ENCODE data around the gene MT1A. TPM values are rescaled to one million over a fixed set of nuclear protein-coding genes. Genes with fewer than 3 reads are reported as not detected.

MT1A gene
- total and polyA plus RNA-seq, 10 of the 15 experiments (the other 5 are each of a cell fraction or from before 2014, with no cell fraction given) = not detected

- TF ChIP-seq BHLHE40 (IDR thresholded peaks at IDR 0.05; ENCODE audit: borderline replicate concordance in 1 of 2, low read depth in 2 of 2, low read length in 1 of 2) (no peak), JUND (IDR thresholded peaks at IDR 0.05; ENCODE audit: low read depth, low read length) (no peak)
Measured at GRCh38 chr16:56683424-56684172, 45.1 kb downstream of the MT1A start (continued).

DNA sequence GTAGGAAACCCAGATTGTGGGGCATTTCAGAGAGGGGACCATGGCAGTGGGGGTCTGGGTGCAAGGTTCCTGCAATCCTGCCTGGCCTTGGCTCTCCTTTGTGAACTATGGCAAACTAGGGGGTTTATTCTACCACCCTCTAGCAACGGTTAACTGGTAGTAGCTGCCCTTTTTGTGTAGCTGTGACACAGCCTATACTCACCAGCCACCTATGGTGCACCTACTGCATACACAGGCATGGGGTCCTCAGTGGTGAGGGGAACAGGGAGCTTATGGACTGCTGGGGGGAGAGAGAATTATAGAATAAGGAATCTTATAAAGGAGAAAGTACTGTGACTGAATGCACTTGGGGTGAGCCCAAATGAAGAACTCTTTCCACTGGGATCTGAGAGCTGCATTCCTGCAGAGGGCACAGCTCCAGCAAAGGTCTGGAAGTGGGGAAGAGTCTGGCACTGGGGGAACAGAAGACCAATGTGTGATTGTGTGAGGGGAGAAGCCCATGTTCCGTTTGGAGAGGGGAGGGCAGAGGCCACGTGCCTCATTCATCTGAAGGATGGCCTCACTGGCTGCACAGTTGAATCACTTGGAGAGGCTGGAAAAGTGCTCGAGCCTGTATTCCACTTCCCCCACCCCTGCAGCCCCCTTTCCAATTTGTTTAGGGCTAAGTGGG, 45.9 kb downstream of the MT1A start:
- ChIA-PET POLR2A (no interaction called here), SMC1A (ENCODE audit: uncharacterized antibody, unreplicated experiment) (interaction anchor here (1.8 kb wide), 1 partner anchor 18 kb away, joined by 5 read pairs; no protein-coding TSS in a partner anchor), CTCF (interaction anchor here (2.5 kb wide), 1 partner anchor 17 kb away, joined by 13 read pairs; no protein-coding TSS in a partner anchor), RAD21 (ENCODE audit: unreplicated experiment) (interaction anchor here (1.2 to 1.7 kb wide), 2 partner anchors 16 to 18 kb away, joined by 3 to 6 read pairs; no protein-coding TSS in a partner anchor)
- no peak overlapping the region for H2AFZ ChIP-seq (ENCODE audit: control insufficient read depth, low read depth, low read length)
- H3K4me2 ChIP-seq (ENCODE audit: control insufficient read depth, insufficient read depth) = no peak overlapping the region
- in situ Hi-C loops (cut with MboI) = loop anchor here (25.0 kb wide), 1 partner anchor 747 kb away; no protein-coding TSS in a partner anchor
- H3K4me3 ChIP-seq = no peak overlapping the region
- no peaks in the 10 kb centered on the region for H3K9me3 ChIP-seq (replicated peaks; ENCODE audit: control insufficient read depth, insufficient read depth, low read length)
- no peaks in the 10 kb centered on the region for H3K36me3 ChIP-seq (ENCODE audit: control insufficient read depth in 2 of 2, insufficient read depth in 2 of 2, low read length in 1 of 2)
- DNase-seq (ENCODE audit: low read depth, low spot score) (no peak), ATAC-seq (no peak), FAIRE-seq (no peak)
- peaks cover 12% of the 10 kb centered on the region for H3K4me1 ChIP-seq (ENCODE audit: control insufficient read depth, insufficient read depth, low read length)
- H3K9ac ChIP-seq (ENCODE audit: control insufficient read depth, insufficient read depth, low read length) = no peak overlapping the region
- no peaks in the 10 kb centered on the region; a peak in 2 of 4 replicates for H3K27me3 ChIP-seq (replicated peaks in 1 of 2; ENCODE audit: control insufficient read depth in 2 of 2, insufficient read depth in 2 of 2, low read length in 1 of 2)
- no TSS peak for BruUV-seq (replicated peaks)
- H4K20me1 ChIP-seq (ENCODE audit: control insufficient read depth, insufficient read depth) = no peaks in the 10 kb centered on the region
- intact Hi-C loops (cut with micrococcal nuclease; ENCODE audit: unreplicated experiment) = no loop called here
- WGBS (ENCODE audit: insufficient coverage, insufficient replicate concordance, low lambda C conversion rate, missing lambda C conversion rate) = 50% methylated on average over 4 of the region's 4 CpGs
- no peaks in the 10 kb centered on the region for H3K79me2 ChIP-seq (ENCODE audit: control insufficient read depth, insufficient read depth, low read length)
- H3K27ac ChIP-seq (ENCODE audit: control insufficient read depth, insufficient read depth) = no peak overlapping the region
- TF ChIP-seq SUZ12 (IDR thresholded peaks at IDR 0.05; ENCODE audit: unreplicated experiment) = no peak
- TF ChIP-seq ZNF207 (IDR thresholded peaks at IDR 0.05; ENCODE audit: borderline replicate concordance) = no peak
- TF ChIP-seq ZBTB11 (CRISPR knock-in tag; IDR thresholded peaks at IDR 0.05) = no peak
- no peak for TF ChIP-seq CBFB (IDR thresholded peaks at IDR 0.05; ENCODE audit: low read depth)
- TF ChIP-seq NFYA (IDR thresholded peaks at IDR 0.05; ENCODE audit: borderline replicate concordance, low read depth, low read length) = no peak
- TF ChIP-seq EGR1 (IDR thresholded peaks at IDR 0.05; ENCODE audit: borderline replicate concordance in 1 of 2, low read depth in 2 of 2, low read length in 2 of 2) = no peak
- no peak for TF ChIP-seq POLR2A (IDR thresholded peaks at IDR 0.05; ENCODE audit: low read depth, low read length)
- TF ChIP-seq, protein P1, sequence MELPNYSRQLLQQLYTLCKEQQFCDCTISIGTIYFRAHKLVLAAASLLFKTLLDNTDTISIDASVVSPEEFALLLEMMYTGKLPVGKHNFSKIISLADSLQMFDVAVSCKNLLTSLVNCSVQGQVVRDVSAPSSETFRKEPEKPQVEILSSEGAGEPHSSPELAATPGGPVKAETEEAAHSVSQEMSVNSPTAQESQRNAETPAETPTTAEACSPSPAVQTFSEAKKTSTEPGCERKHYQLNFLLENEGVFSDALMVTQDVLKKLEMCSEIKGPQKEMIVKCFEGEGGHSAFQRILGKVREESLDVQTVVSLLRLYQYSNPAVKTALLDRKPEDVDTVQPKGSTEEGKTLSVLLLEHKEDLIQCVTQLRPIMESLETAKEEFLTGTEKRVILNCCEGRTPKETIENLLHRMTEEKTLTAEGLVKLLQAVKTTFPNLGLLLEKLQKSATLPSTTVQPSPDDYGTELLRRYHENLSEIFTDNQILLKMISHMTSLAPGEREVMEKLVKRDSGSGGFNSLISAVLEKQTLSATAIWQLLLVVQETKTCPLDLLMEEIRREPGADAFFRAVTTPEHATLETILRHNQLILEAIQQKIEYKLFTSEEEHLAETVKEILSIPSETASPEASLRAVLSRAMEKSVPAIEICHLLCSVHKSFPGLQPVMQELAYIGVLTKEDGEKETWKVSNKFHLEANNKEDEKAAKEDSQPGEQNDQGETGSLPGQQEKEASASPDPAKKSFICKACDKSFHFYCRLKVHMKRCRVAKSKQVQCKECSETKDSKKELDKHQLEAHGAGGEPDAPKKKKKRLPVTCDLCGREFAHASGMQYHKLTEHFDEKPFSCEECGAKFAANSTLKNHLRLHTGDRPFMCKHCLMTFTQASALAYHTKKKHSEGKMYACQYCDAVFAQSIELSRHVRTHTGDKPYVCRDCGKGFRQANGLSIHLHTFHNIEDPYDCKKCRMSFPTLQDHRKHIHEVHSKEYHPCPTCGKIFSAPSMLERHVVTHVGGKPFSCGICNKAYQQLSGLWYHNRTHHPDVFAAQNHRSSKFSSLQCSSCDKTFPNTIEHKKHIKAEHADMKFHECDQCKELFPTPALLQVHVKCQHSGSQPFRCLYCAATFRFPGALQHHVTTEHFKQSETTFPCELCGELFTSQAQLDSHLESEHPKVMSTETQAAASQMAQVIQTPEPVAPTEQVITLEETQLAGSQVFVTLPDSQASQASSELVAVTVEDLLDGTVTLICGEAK (IDR thresholded peaks at IDR 0.05; ENCODE audit: borderline replicate concordance) = no peak
- TF ChIP-seq TBL1XR1 (IDR thresholded peaks at IDR 0.05; ENCODE audit: low read depth, low read length) = no peak

Data from GM12878 (cell line).